ENCODE data around the gene ADGRG4. TPM values are rescaled to one million over a fixed set of nuclear protein-coding genes. Genes with fewer than 3 reads are reported as not detected.
"Not testable (repeated sequence)": the region's sequence is repeated elsewhere in the genome, so short reads cannot be mapped to it uniquely, and the experiment has no call there.

Gene ADGRG4
- total and polyA plus RNA-seq, 4 experiments from 2014 or later: not detected

DNA sequence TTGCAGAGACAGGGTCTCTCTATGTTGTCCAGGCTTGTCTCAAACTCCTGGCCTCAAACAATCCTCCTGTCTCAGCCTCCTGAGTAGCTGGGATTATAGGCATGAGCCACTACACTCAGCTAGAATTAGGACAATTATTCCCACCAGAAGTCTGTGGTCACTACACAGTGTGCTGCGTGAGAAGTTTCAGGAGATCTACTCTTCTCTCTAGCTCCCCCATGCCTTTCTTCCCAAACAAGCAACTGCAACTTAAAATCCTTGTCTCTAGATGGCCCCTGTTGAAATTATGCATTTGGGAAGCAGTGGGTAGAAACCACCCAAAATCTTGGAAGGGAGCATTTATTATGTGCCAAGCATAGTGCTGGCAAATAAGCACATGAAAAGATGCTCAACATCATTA lies 28.4 kb upstream of the ADGRG4 start:
- Histone ChIP-seq H3K27ac (ENCODE audit: low read depth, low read length) (no peak overlapping the region), H3K36me3 (ENCODE audit: insufficient read depth, low read length) (no peaks in the 10 kb centered on the region), H3K9me3 (ENCODE audit: control insufficient read depth in 1 of 2, low read length in 2 of 2) (no peaks in the 10 kb centered on the region), H3K27me3 (ENCODE audit: insufficient read depth, low read length) (no peaks in the 10 kb centered on the region), H3K4me3 (ENCODE audit: low read length in 2 of 2) (no peak overlapping the region), H3K4me1 (ENCODE audit: insufficient read depth, low read length) (no peaks in the 10 kb centered on the region)
- intact Hi-C loops (cut with micrococcal nuclease): no loop called here
- no peaks in the 10 kb centered on the region for H3K36me3 Mint-ChIP-seq
- H3K27me3 Mint-ChIP-seq: no peaks in the 10 kb centered on the region
- POLR2A ChIA-PET (ENCODE audit: partially characterized antibody): no interaction called here
- H3K4me3 Mint-ChIP-seq: no peak overlapping the region
- H3K4me1 Mint-ChIP-seq: no peaks in the 10 kb centered on the region
- peaks cover 0 to 2% (median 0%) of the 10 kb centered on the region in 8 donors for H3K9me3 Mint-ChIP-seq
- CTCF ChIA-PET (ENCODE audit: partially characterized antibody): interaction anchor here (1.3 kb wide), 1 partner anchor 25 kb away, joined by 3 read pairs; no protein-coding TSS in a partner anchor
- no peak for DNase-seq
- no peak overlapping the region for H3K27ac Mint-ChIP-seq

- Mint-ChIP-seq H3K36me3 (no peaks in the 10 kb centered on the region), H3K27me3 (peaks cover 0 to 2% of the 10 kb centered on the region in 2 donors), H3K4me1 (no peaks in the 10 kb centered on the region), H3K27ac (no peak overlapping the region), H3K9me3 (peaks cover 0 to 2% (median 0%) of the 10 kb centered on the region in 8 donors), H3K4me3 (no peak overlapping the region)
- Histone ChIP-seq H3K4me1 (ENCODE audit: insufficient read depth, low read length) (no peaks in the 10 kb centered on the region), H3K36me3 (ENCODE audit: insufficient read depth, low read length) (no peaks in the 10 kb centered on the region), H3K4me3 (ENCODE audit: low read length in 2 of 2) (no peak overlapping the region), H3K27me3 (ENCODE audit: insufficient read depth, low read length) (no peaks in the 10 kb centered on the region), H3K9me3 (ENCODE audit: control insufficient read depth in 1 of 2, low read length in 2 of 2) (no peaks in the 10 kb centered on the region), H3K27ac (ENCODE audit: low read depth, low read length) (no peak overlapping the region)
- DNase-seq: no peak
- intact Hi-C loops (cut with micrococcal nuclease): no loop called here
- ChIA-PET POLR2A (ENCODE audit: partially characterized antibody) (no interaction called here), CTCF (ENCODE audit: partially characterized antibody) (no interaction called here)
Observed at GRCh38 chrX:136273986-136274385, 26.8 kb upstream of the ADGRG4 start.

- Histone ChIP-seq H3K36me3 (ENCODE audit: insufficient read depth, low read length) (no peaks in the 10 kb centered on the region), H3K4me3 (ENCODE audit: low read length in 2 of 2) (no peak overlapping the region), H3K9me3 (ENCODE audit: control insufficient read depth in 1 of 2, low read length in 2 of 2) (no peaks in the 10 kb centered on the region), H3K4me1 (ENCODE audit: insufficient read depth, low read length) (no peaks in the 10 kb centered on the region), H3K27me3 (ENCODE audit: insufficient read depth, low read length) (no peaks in the 10 kb centered on the region), H3K27ac (ENCODE audit: low read depth, low read length) (no peak overlapping the region)
- peaks cover 0 to 2% of the 10 kb centered on the region in 2 donors for H3K27me3 Mint-ChIP-seq
- intact Hi-C loops (cut with micrococcal nuclease): no loop called here
- H3K4me3 Mint-ChIP-seq: no peak overlapping the region
- H3K4me1 Mint-ChIP-seq: no peaks in the 10 kb centered on the region
- no peak for DNase-seq
- ChIA-PET POLR2A (ENCODE audit: partially characterized antibody) (no interaction called here), CTCF (ENCODE audit: partially characterized antibody) (no interaction called here)
- peaks cover 0 to 2% (median 0%) of the 10 kb centered on the region in 8 donors for H3K9me3 Mint-ChIP-seq
- H3K27ac Mint-ChIP-seq: no peak overlapping the region
- H3K36me3 Mint-ChIP-seq: no peaks in the 10 kb centered on the region
Observed at GRCh38 chrX:136275553-136275952, 25.2 kb upstream of the ADGRG4 start.

- H3K9me3 ChIP-seq (ENCODE audit: control insufficient read depth in 1 of 2, low read length in 2 of 2); POLR2A ChIA-PET (ENCODE audit: partially characterized antibody); H3K4me1 Mint-ChIP-seq; H3K27me3 ChIP-seq (ENCODE audit: insufficient read depth, low read length); DNase-seq; H3K36me3 Mint-ChIP-seq; H3K4me1 ChIP-seq (ENCODE audit: insufficient read depth, low read length); H3K27me3 Mint-ChIP-seq; H3K9me3 Mint-ChIP-seq; H3K4me3 Mint-ChIP-seq; H3K36me3 ChIP-seq (ENCODE audit: insufficient read depth, low read length); H3K4me3 ChIP-seq (ENCODE audit: low read length in 2 of 2); intact Hi-C loops (cut with micrococcal nuclease); H3K27ac Mint-ChIP-seq; H3K27ac ChIP-seq (ENCODE audit: low read depth, low read length); CTCF ChIA-PET (ENCODE audit: partially characterized antibody): not testable (repeated sequence)
Observed at GRCh38 chrX:136286375-136286774, 14.4 kb upstream of the ADGRG4 start.

GRCh38 chrX:136291824-136292223 lies 8.9 kb upstream of the ADGRG4 start:
- no peak overlapping the region for H3K4me3 Mint-ChIP-seq
- no peaks in the 10 kb centered on the region for H3K36me3 ChIP-seq (ENCODE audit: insufficient read depth, low read length)
- H3K9me3 Mint-ChIP-seq: peaks cover 0 to 2% (median 0%) of the 10 kb centered on the region in 8 donors
- intact Hi-C loops (cut with micrococcal nuclease): no loop called here
- no peaks in the 10 kb centered on the region for H3K27me3 ChIP-seq (ENCODE audit: insufficient read depth, low read length)
- no peaks in the 10 kb centered on the region for H3K4me1 Mint-ChIP-seq
- H3K36me3 Mint-ChIP-seq: no peaks in the 10 kb centered on the region
- H3K4me1 ChIP-seq (ENCODE audit: insufficient read depth, low read length): no peaks in the 10 kb centered on the region
- no peak for DNase-seq
- H3K27me3 Mint-ChIP-seq: peaks cover 0 to 2% of the 10 kb centered on the region in 2 donors
- CTCF ChIA-PET (ENCODE audit: partially characterized antibody): no interaction called here
- POLR2A ChIA-PET (ENCODE audit: partially characterized antibody): no interaction called here
- H3K9me3 ChIP-seq (ENCODE audit: control insufficient read depth in 1 of 2, low read length in 2 of 2): no peaks in the 10 kb centered on the region
- H3K27ac Mint-ChIP-seq: no peak overlapping the region
- no peak overlapping the region for H3K4me3 ChIP-seq (ENCODE audit: low read length in 2 of 2)
- no peak overlapping the region for H3K27ac ChIP-seq (ENCODE audit: low read depth, low read length)

DNA sequence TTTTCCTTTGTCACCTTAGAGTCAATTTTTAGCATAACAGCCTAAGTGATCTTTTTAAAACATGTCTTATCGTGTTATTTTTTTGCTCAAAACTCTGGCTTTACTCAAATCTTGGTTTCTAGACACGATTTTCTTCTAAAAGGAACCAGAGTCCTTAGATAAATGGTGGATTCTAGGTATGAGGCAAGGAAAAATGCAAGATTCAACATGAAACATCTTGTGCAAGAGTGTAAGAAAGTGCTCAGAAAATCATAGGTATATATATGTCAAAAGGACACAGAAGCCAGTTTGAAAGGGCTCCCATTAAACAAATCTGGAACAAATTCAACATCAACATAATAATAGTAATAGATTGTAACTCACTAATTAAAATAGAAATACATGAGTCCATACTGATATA lies 8.1 kb upstream of the ADGRG4 start:
- H3K27ac ChIP-seq (ENCODE audit: low read depth, low read length): no peak overlapping the region
- Mint-ChIP-seq H3K9me3 (peaks cover 0 to 2% (median 0%) of the 10 kb centered on the region in 8 donors), H3K4me3 (no peak overlapping the region), H3K27me3 (peaks cover 0 to 3% of the 10 kb centered on the region in 2 donors), H3K36me3 (no peaks in the 10 kb centered on the region), H3K4me1 (no peaks in the 10 kb centered on the region), H3K27ac (no peak overlapping the region)
- no peaks in the 10 kb centered on the region for H3K27me3 ChIP-seq (ENCODE audit: insufficient read depth, low read length)
- DNase-seq: no peak
- H3K36me3 ChIP-seq (ENCODE audit: insufficient read depth, low read length): no peaks in the 10 kb centered on the region
- intact Hi-C loops (cut with micrococcal nuclease): no loop called here
- H3K4me3 ChIP-seq (ENCODE audit: low read length in 2 of 2): no peak overlapping the region
- no peaks in the 10 kb centered on the region for H3K4me1 ChIP-seq (ENCODE audit: insufficient read depth, low read length)
- ChIA-PET POLR2A (ENCODE audit: partially characterized antibody) (no interaction called here), CTCF (ENCODE audit: partially characterized antibody) (no interaction called here)
- no peaks in the 10 kb centered on the region for H3K9me3 ChIP-seq (ENCODE audit: control insufficient read depth in 1 of 2, low read length in 2 of 2)

DNA sequence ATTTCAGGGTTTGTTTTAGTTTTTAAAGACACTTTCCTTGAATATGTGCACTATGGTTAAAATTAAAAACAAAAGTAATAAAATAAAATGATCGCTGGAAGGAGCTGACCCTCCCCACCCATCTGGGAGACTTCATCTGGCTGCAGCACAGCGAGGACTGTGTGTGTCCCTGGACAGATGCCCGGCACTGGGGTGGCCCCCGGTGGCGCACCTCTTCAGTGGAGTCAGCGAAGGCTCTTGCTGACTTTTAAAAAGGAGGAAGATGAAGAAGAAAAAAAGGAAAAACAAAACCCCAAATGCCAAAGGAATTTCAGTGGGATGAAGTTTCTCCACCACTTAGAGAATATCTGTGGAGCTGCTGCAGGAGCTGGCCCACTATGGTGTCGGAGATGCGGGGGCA lies 5.4 kb upstream of the ADGRG4 start:
- Histone ChIP-seq H3K36me3 (ENCODE audit: insufficient read depth, low read length) (no peaks in the 10 kb centered on the region), H3K27ac (ENCODE audit: low read depth, low read length) (no peak overlapping the region), H3K4me1 (ENCODE audit: insufficient read depth, low read length) (no peaks in the 10 kb centered on the region), H3K4me3 (ENCODE audit: low read length in 2 of 2) (no peak overlapping the region), H3K27me3 (ENCODE audit: insufficient read depth, low read length) (no peaks in the 10 kb centered on the region), H3K9me3 (ENCODE audit: control insufficient read depth in 1 of 2, low read length in 2 of 2) (no peaks in the 10 kb centered on the region)
- Mint-ChIP-seq H3K4me1 (no peaks in the 10 kb centered on the region), H3K4me3 (no peak overlapping the region), H3K9me3 (peaks cover 0 to 4% (median 0%) of the 10 kb centered on the region in 8 donors), H3K36me3 (no peaks in the 10 kb centered on the region), H3K27me3 (peaks cover 0 to 4% of the 10 kb centered on the region in 2 donors), H3K27ac (no peak overlapping the region)
- no peak for DNase-seq
- intact Hi-C loops (cut with micrococcal nuclease): no loop called here
- ChIA-PET POLR2A (ENCODE audit: partially characterized antibody) (no interaction called here), CTCF (ENCODE audit: partially characterized antibody) (no interaction called here)

DNA sequence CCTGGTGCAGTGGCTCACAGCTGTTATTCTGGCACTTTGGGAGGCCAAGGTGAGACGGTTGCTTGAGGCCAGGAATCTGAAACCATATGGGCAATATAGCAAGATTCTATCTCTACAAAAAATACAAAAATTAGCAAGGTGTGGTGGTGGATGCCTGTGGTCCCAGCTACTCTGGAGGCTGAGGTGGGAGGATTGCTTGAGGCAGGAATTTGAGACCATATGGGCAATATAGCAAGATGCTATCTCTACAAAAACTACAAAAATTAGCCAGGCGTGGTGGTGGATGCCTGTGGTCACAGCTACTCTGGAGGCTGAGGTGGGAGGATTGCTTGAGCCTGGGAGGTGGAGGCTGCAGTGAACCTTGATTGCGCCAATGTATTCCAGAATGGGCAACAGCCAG lies 2.3 kb downstream of the ADGRG4 start:
- no peak overlapping the region for H3K4me3 Mint-ChIP-seq
- Histone ChIP-seq H3K27ac (ENCODE audit: low read depth, low read length) (no peak overlapping the region), H3K4me3 (ENCODE audit: low read length in 2 of 2) (no peak overlapping the region), H3K27me3 (ENCODE audit: insufficient read depth, low read length) (no peaks in the 10 kb centered on the region), H3K9me3 (ENCODE audit: control insufficient read depth in 1 of 2, low read length in 2 of 2) (no peaks in the 10 kb centered on the region), H3K4me1 (ENCODE audit: insufficient read depth, low read length) (no peaks in the 10 kb centered on the region), H3K36me3 (ENCODE audit: insufficient read depth, low read length) (no peaks in the 10 kb centered on the region)
- ChIA-PET POLR2A (ENCODE audit: partially characterized antibody) (no interaction called here), CTCF (ENCODE audit: partially characterized antibody) (no interaction called here)
- no peak overlapping the region for H3K27ac Mint-ChIP-seq
- H3K36me3 Mint-ChIP-seq: no peaks in the 10 kb centered on the region
- intact Hi-C loops (cut with micrococcal nuclease): no loop called here
- peaks cover 0 to 5% (median 0%) of the 10 kb centered on the region in 8 donors for H3K9me3 Mint-ChIP-seq
- H3K4me1 Mint-ChIP-seq: no peaks in the 10 kb centered on the region
- no peaks in the 10 kb centered on the region for H3K27me3 Mint-ChIP-seq
- no peak for DNase-seq
